ENCODE results near the gene WRNIP1. TPM values are rescaled to one million over a fixed set of nuclear protein-coding genes. Genes with fewer than 3 reads are reported as not detected.
A peak's percentile ranks its signal among the peaks of the same experiment; 100 is the strongest.

Gene WRNIP1
- total and polyA plus RNA-seq, 9 of the 15 experiments (the other 6 are each of a cell fraction or from before 2014, with no cell fraction given) = 13.2 to 63.6 (median 48.6) TPM

DNA sequence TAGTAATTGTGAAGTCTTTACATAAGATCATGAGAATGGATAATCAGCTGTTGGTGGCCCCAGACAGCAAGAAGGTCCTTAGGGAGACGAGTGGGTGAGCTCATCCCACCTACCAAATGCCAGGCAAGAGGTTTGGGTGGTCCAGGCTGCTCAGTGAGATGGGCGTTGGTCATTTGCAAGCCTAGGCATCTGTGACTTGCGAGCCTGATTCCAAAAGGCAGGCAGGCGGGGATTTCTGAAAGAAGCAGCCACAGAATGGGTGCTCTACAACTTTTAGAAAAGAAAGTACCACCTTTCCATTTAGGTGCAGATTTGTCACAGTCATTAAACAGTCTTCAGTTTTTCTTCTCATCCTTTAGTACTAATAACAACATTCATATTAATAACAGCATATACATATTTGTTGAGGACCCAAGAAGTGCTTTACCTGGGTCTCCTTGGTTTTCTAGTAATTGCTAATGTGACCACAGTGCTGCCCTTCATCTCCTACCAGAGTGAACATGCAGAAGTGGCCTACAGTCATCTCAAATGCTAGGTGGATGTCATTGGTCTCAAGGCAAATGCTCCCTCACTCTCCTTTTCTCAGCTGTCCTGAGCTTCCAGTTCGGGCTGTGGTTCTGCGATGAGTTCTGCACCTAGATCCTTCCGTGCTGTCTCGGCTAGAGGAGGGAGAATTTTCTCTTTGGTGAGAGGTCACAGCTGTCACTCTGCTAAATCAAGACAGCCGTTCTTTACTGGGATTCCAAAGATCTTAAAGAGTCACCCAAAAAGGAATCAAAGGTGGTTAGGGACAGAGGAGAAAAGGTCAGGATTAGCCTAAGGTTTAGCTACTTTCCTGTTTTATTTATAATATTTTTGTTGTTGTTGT lies 2.7 kb downstream of the WRNIP1 start:
- Histone ChIP-seq H3K27me3 (ENCODE audit: control insufficient read depth in 2 of 2, insufficient read depth in 2 of 2, low read length in 2 of 2) (no peaks in the 10 kb centered on the region), H3K9me3 (replicated peaks; ENCODE audit: control insufficient read depth, insufficient read depth, low read depth, low read length) (no peaks in the 10 kb centered on the region; the same call in 1 of the 2 replicates), H3K27ac (ENCODE audit: extremely low read depth, low read depth, low read length) (no peak overlapping the region; the same call in 1 of the 3 replicates), H3K36me3 (ENCODE audit: control insufficient read depth, insufficient read depth, low read length) (peaks cover 56% of the 10 kb centered on the region), H3K4me1 (replicated peaks in 1 of 2; ENCODE audit: control insufficient read depth in 2 of 2, insufficient read depth in 2 of 2, low read length in 2 of 2) (peaks cover 37% of the 10 kb centered on the region in 2 experiments), H3K4me2 (ENCODE audit: insufficient read depth, low read length) (peak overlapping the region; percentile 91), H3K79me2 (ENCODE audit: control insufficient read depth, insufficient read depth, low read length) (peaks cover 76% of the 10 kb centered on the region), H2AFZ (ENCODE audit: low read depth, low read length) (no peak overlapping the region), H3K9ac (ENCODE audit: insufficient read depth in 1 of 2, low read depth in 2 of 2, low read length in 2 of 2) (peak overlapping the region; percentile 78 to 86), H3K4me3 (peak overlapping the region; percentile 78), H3K9me1 (ENCODE audit: control insufficient read depth, insufficient read depth, low read length) (no peaks in the 10 kb centered on the region), H4K20me1 (replicated peaks; ENCODE audit: control insufficient read depth, insufficient read depth, low read length) (peaks cover 38% of the 10 kb centered on the region)
- POLR2A ChIA-PET = interaction anchor here (0.6 to 10.9 kb wide), 11 partner anchors 8 to 1203 kb away, joined by 3 to 151 read pairs (median 3); partner anchors contain the start of gene SERPINB1
- CTCF ChIA-PET (ENCODE audit: low intra/inter-chr PET ratio) = interaction anchor here (0.6 kb wide), 1 partner anchor 184 kb away, joined by 3 read pairs; no protein-coding TSS in a partner anchor
- peak; percentile 57 for FAIRE-seq
- no peak for ATAC-seq
- DNase-seq (ENCODE audit: extremely low read depth in 1 of 4, low spot score in 3 of 4) = no peak
- no TSS peak for BruUV-seq (replicated peaks)
- in situ Hi-C loops (cut with MboI) = no loop called here
- WGBS (ENCODE audit: insufficient coverage, low coverage, missing lambda C conversion rate) = 8% methylated on average over 9 of the region's 9 CpGs
- intact Hi-C loops (cut with micrococcal nuclease) = no loop called here
- TF ChIP-seq SAP30 (IDR thresholded peaks at IDR 0.05; ENCODE audit: borderline replicate concordance, insufficient read depth, low read depth, low read length, poor library complexity, severe bottlenecking) (peak; percentile 58), ZNF696 (CRISPR knock-in tag; conservative IDR thresholded peaks at IDR 0.05) (no peak), SIN3A (IDR thresholded peaks at IDR 0.05; ENCODE audit: borderline replicate concordance in 2 of 2, control insufficient read depth in 1 of 2, low read depth in 2 of 2, low read length in 2 of 2) (peak in 1 of 2 experiments; percentile 37; a peak in 1 of 4 replicates), RBBP5 (IDR thresholded peaks at IDR 0.05; ENCODE audit: borderline replicate concordance, insufficient read depth, low read length, poor library complexity, severe bottlenecking) (peak; percentile 17), NFATC3 (IDR thresholded peaks at IDR 0.05) (no peak)
- TF ChIP-seq, protein P1, sequence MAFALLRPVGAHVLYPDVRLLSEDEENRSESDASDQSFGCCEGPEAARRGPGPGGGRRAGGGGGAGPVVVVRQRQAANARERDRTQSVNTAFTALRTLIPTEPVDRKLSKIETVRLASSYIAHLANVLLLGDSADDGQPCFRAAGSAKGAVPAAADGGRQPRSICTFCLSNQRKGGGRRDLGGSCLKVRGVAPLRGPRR (CRISPR knock-in tag; IDR thresholded peaks at IDR 0.05) = no peak
- TF ChIP-seq, protein P2, sequence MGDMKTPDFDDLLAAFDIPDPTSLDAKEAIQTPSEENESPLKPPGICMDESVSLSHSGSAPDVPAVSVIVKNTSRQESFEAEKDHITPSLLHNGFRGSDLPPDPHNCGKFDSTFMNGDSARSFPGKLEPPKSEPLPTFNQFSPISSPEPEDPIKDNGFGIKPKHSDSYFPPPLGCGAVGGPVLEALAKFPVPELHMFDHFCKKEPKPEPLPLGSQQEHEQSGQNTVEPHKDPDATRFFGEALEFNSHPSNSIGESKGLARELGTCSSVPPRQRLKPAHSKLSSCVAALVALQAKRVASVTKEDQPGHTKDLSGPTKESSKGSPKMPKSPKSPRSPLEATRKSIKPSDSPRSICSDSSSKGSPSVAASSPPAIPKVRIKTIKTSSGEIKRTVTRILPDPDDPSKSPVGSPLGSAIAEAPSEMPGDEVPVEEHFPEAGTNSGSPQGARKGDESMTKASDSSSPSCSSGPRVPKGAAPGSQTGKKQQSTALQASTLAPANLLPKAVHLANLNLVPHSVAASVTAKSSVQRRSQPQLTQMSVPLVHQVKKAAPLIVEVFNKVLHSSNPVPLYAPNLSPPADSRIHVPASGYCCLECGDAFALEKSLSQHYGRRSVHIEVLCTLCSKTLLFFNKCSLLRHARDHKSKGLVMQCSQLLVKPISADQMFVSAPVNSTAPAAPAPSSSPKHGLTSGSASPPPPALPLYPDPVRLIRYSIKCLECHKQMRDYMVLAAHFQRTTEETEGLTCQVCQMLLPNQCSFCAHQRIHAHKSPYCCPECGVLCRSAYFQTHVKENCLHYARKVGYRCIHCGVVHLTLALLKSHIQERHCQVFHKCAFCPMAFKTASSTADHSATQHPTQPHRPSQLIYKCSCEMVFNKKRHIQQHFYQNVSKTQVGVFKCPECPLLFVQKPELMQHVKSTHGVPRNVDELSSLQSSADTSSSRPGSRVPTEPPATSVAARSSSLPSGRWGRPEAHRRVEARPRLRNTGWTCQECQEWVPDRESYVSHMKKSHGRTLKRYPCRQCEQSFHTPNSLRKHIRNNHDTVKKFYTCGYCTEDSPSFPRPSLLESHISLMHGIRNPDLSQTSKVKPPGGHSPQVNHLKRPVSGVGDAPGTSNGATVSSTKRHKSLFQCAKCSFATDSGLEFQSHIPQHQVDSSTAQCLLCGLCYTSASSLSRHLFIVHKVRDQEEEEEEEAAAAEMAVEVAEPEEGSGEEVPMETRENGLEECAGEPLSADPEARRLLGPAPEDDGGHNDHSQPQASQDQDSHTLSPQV (IDR thresholded peaks at IDR 0.05) = no peak
- TF ChIP-seq, protein P3, sequence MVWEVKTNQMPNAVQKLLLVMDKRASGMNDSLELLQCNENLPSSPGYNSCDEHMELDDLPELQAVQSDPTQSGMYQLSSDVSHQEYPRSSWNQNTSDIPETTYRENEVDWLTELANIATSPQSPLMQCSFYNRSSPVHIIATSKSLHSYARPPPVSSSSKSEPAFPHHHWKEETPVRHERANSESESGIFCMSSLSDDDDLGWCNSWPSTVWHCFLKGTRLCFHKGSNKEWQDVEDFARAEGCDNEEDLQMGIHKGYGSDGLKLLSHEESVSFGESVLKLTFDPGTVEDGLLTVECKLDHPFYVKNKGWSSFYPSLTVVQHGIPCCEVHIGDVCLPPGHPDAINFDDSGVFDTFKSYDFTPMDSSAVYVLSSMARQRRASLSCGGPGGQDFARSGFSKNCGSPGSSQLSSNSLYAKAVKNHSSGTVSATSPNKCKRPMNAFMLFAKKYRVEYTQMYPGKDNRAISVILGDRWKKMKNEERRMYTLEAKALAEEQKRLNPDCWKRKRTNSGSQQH (CRISPR knock-in tag; IDR thresholded peaks at IDR 0.05) = 0 out of 2 replicates have a peak, but pooled peaks have one; percentile 10
- TF ChIP-seq, protein P4, sequence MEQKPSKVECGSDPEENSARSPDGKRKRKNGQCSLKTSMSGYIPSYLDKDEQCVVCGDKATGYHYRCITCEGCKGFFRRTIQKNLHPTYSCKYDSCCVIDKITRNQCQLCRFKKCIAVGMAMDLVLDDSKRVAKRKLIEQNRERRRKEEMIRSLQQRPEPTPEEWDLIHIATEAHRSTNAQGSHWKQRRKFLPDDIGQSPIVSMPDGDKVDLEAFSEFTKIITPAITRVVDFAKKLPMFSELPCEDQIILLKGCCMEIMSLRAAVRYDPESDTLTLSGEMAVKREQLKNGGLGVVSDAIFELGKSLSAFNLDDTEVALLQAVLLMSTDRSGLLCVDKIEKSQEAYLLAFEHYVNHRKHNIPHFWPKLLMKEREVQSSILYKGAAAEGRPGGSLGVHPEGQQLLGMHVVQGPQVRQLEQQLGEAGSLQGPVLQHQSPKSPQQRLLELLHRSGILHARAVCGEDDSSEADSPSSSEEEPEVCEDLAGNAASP (IDR thresholded peaks at IDR 0.05) = no peak
- TF ChIP-seq, protein P5, sequence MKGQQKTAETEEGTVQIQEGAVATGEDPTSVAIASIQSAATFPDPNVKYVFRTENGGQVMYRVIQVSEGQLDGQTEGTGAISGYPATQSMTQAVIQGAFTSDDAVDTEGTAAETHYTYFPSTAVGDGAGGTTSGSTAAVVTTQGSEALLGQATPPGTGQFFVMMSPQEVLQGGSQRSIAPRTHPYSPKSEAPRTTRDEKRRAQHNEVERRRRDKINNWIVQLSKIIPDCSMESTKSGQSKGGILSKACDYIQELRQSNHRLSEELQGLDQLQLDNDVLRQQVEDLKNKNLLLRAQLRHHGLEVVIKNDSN (CRISPR knock-in tag; IDR thresholded peaks at IDR 0.05) = no peak
